ENCODE measurements around the gene FUBP3.

DNA sequence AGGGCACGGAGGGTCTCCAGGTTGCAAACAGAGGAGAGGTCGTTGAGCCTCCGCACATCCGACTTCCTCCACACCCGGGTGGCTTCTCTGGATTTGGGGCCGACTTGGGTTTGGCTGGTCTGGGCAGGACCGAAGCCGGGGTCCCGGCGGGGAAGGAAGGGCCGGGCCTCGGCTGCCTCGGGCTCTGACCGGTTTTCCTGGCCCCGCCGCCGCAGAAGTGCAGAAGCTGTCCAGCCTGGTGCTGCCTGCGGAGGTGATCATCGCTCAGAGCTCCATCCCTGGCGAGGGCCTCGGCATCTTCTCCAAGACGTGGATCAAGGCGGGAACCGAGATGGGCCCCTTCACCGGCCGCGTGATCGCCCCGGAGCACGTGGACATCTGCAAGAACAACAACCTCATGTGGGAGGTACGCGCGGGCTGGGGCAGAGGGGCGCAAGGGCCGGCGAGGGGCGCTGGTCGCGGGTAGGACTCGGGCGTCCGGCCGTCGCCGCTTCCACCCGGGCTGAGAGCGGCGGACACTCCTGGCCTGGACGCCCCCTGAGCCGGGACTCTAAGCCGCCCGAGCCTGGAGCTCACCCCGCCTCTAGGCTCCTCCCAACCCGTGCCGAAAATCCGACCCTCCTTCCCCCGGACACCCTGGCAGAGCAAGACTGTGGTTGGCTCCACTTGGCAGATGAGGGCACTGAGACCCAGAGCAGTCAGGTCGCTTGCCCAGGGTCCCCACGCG is 87.2 kb downstream of the FUBP3 start:
- TF ChIP-seq POLR2A (IDR thresholded peaks at IDR 0.05), result no peak
- TF ChIP-seq, protein P1, sequence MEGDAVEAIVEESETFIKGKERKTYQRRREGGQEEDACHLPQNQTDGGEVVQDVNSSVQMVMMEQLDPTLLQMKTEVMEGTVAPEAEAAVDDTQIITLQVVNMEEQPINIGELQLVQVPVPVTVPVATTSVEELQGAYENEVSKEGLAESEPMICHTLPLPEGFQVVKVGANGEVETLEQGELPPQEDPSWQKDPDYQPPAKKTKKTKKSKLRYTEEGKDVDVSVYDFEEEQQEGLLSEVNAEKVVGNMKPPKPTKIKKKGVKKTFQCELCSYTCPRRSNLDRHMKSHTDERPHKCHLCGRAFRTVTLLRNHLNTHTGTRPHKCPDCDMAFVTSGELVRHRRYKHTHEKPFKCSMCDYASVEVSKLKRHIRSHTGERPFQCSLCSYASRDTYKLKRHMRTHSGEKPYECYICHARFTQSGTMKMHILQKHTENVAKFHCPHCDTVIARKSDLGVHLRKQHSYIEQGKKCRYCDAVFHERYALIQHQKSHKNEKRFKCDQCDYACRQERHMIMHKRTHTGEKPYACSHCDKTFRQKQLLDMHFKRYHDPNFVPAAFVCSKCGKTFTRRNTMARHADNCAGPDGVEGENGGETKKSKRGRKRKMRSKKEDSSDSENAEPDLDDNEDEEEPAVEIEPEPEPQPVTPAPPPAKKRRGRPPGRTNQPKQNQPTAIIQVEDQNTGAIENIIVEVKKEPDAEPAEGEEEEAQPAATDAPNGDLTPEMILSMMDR (IDR thresholded peaks at IDR 0.05), result no peak
